Endothelial cell of umbilical vein (primary cell): ENCODE measurements around the gene GLI2. TPM values are rescaled to one million over a fixed set of nuclear protein-coding genes. Genes with fewer than 3 reads are reported as not detected.
A peak's percentile ranks its signal among the peaks of the same experiment; 100 is the strongest.

Experiments
- BruUV-seq: library from RNA; stranded (reverse); fragments of 400-500 nt; replicated peaks from 2 replicates; lab custom pipeline; 2021; lab: Mats Ljungman, UMichigan
- CTCF ChIA-PET: fragments of 300-600, 350-600 bp; sonication (Branson Sonifier 250); formaldehyde crosslinking; loops from one replicate; lab custom pipeline; 2021; ENCODE audit warnings: antibody characterized with exemption, inconsistent platforms; lab: Charles Lee
- POLR2A ChIA-PET: fragments of 300-600, 350-600 bp; sonication (Branson Sonifier 250); formaldehyde crosslinking; loops from one replicate; lab custom pipeline; 2021; ENCODE audit warnings: antibody characterized with exemption, inconsistent platforms; lab: Charles Lee
- DNase-seq: peaks from one replicate; pipeline ENCODE4 v3.0.0-alpha.2; 2011; ENCODE audit warnings: low read depth, low spot score
- FAIRE-seq: peaks from 2 replicates; lab custom pipeline; 2011; peaks lifted over from hg19 to GRCh38; lab: Jason Lieb, UNC
- H2AFZ ChIP-seq: 2 replicates; pipeline ENCODE4 v1.6.0; 2012; ENCODE audit warnings: low read depth, low read length, control low read depth, inconsistent platforms
- H3K27ac ChIP-seq: 2 replicates; pipeline ENCODE4 v1.5.1; 2011; ENCODE audit warnings: low read depth, mild to moderate bottlenecking, control low read depth, low read length, moderate library complexity; ENCODE audit not compliant: insufficient read depth
- H3K27me3 ChIP-seq, 2 experiments: 2 replicates each; pipeline versions ENCODE4 v1.6.0 to v1.6.1; 2011; ENCODE audit warnings: low read length in 2 of 2, mixed read lengths in 1 of 2; ENCODE audit not compliant: control insufficient read depth in 2 of 2, insufficient read depth in 2 of 2
- H3K36me3 ChIP-seq, 2 experiments: 2 replicates in 1 of 2; 3 replicates in 1 of 2; pipeline ENCODE4 v1.5.1; 2011; ENCODE audit warnings: low read length in 2 of 2, mild to moderate bottlenecking in 1 of 2, moderate library complexity in 1 of 2; ENCODE audit not compliant: control insufficient read depth in 2 of 2, insufficient read depth in 2 of 2; ENCODE audit errors: extremely low read depth in 1 of 2
- H3K4me1 ChIP-seq: 3 replicates; pipeline ENCODE4 v1.5.1; 2011; ENCODE audit warnings: mild to moderate bottlenecking, low read length; ENCODE audit not compliant: control insufficient read depth, insufficient read depth; ENCODE audit errors: extremely low read depth
- H3K4me2 ChIP-seq: 2 replicates; pipeline ENCODE4 v1.6.1; 2011; ENCODE audit warnings: low read length, control low read depth, mixed read lengths; ENCODE audit not compliant: insufficient read depth
- H3K4me3 ChIP-seq, 3 experiments: fragments of 200-600 bp in 1 of 3; sonication (generic), shearing (Covaris generic) in 1 of 3; replicated peaks in 1 of 3; 2 replicates each; pipeline ENCODE4 v1.5.1; 2011 to 2016; ENCODE audit warnings: control low read depth in 3 of 3, low read length in 3 of 3, mild to moderate bottlenecking in 2 of 3, inconsistent platforms in 1 of 3, low read depth in 1 of 3, moderate library complexity in 1 of 3; ENCODE audit not compliant: insufficient read depth in 1 of 3
- H3K79me2 ChIP-seq: 2 replicates; pipeline ENCODE4 v1.6.0; 2012; ENCODE audit warnings: low read length, inconsistent platforms; ENCODE audit not compliant: control insufficient read depth, insufficient read depth
- H3K9ac ChIP-seq: replicated peaks from 2 replicates; pipeline ENCODE3; 2011; ENCODE audit warnings: low read length, control low read depth; ENCODE audit not compliant: insufficient read depth; ENCODE audit errors: extremely low read depth
- H3K9me1 ChIP-seq: replicated peaks from 3 replicates; pipeline ENCODE4 v1.6.0; 2011; ENCODE audit warnings: mild to moderate bottlenecking, low read length; ENCODE audit not compliant: control insufficient read depth, insufficient read depth; ENCODE audit errors: extremely low read depth
- H3K9me3 ChIP-seq: replicated peaks from 2 replicates; pipeline ENCODE4 v1.5.1; 2012; ENCODE audit warnings: low read length, inconsistent platforms; ENCODE audit not compliant: control insufficient read depth, insufficient read depth
- H4K20me1 ChIP-seq: replicated peaks from 2 replicates; pipeline ENCODE3; 2011; ENCODE audit warnings: mild to moderate bottlenecking, low read length; ENCODE audit not compliant: control insufficient read depth, insufficient read depth; ENCODE audit errors: extremely low read depth
- CTCF ChIP-seq, 2 donors: IDR thresholded peaks; 1 replicate in 1 of 2; 2 replicates in 1 of 2; pipeline ENCODE4 v1.5.1; 2011; ENCODE audit warnings: low read length in 2 of 2, mild to moderate bottlenecking in 2 of 2, moderate library complexity in 2 of 2, control low read depth in 1 of 2, inconsistent platforms in 1 of 2, low read depth in 1 of 2; ENCODE audit not compliant: insufficient read depth in 1 of 2; ENCODE audit errors: extremely low read depth in 1 of 2
- EZH2 ChIP-seq: IDR thresholded peaks from 2 replicates; pipeline ENCODE4 v1.6.1; 2012; ENCODE audit warnings: borderline replicate concordance, low read depth, mild to moderate bottlenecking, moderate library complexity, low read length, inconsistent platforms; ENCODE audit not compliant: severe bottlenecking
- FOS ChIP-seq: IDR thresholded peaks from 2 replicates; pipeline ENCODE4 v1.6.1; 2011; ENCODE audit warnings: mild to moderate bottlenecking, low read length, moderate library complexity, borderline replicate concordance; ENCODE audit not compliant: insufficient read depth
- GATA2 ChIP-seq: IDR thresholded peaks from 2 replicates; pipeline ENCODE4 v1.7.0; 2011; ENCODE audit warnings: low read depth, mild to moderate bottlenecking, moderate library complexity, mixed read lengths, low read length; ENCODE audit not compliant: insufficient read length, insufficient read depth
- JUN ChIP-seq: IDR thresholded peaks from 2 replicates; pipeline ENCODE4 v1.6.1; 2011; ENCODE audit warnings: borderline replicate concordance, low read depth; ENCODE audit not compliant: insufficient read length, insufficient read depth
- MYC ChIP-seq: IDR thresholded peaks from one replicate; pipeline ENCODE4 v1.6.1; 2011; ENCODE audit warnings: mild to moderate bottlenecking, low read depth, low read length
- POLR2A ChIP-seq: IDR thresholded peaks from 2 replicates; pipeline ENCODE4 v1.6.1; 2012; ENCODE audit warnings: low read depth, mild to moderate bottlenecking, control low read depth, low read length
- POLR2AphosphoS5 ChIP-seq: IDR thresholded peaks from 2 replicates; pipeline ENCODE4 v1.6.1; 2012; ENCODE audit warnings: low read depth, mild to moderate bottlenecking, control low read depth, low read length, moderate library complexity; ENCODE audit not compliant: insufficient read depth
- dilution Hi-C: fragments of 300-500 bp; cut with MboI; formaldehyde crosslinking; loops from one replicate; pipeline ENCODE4 v1.15.0; 2019; ENCODE audit warnings: low sequenced_read_pairs; ENCODE audit not compliant: extremely low pct_ligation_motif_present
- intact Hi-C: fragments of 100-400 bp; cut with micrococcal nuclease; formaldehyde crosslinking; loops from one replicate; pipeline ENCODE4 v1.10.0; 2022
- polyA plus RNA-seq, 4 experiments: library from polyadenylated mRNA; depleted of rRNA in 3 of 4; stranded (reverse) in 3 of 4; unstranded in 1 of 4; fragments of >200 nt; gene quantifications; 2 replicates each; pipeline versions ENCODE4 v1.2.1 to v1.2.3, GENCODE V29; 2011 to 2012; ENCODE audit warnings: missing spikeins in 1 of 4
- total RNA-seq: library from RNA; stranded (reverse); gene quantifications from 2 replicates; pipeline ENCODE4 v1.2.3, GENCODE V29; 2021

The GLI2 gene
- total and polyA plus RNA-seq, 2 donors (not counting 3 experiments of a cell fraction or from before 2014, with no cell fraction given) = 0.13 TPM; not detected in 1

GRCh38 chr2:120765678-120766469 lies 30.2 kb downstream of the GLI2 start:
- Histone ChIP-seq H3K4me2 (no peak overlapping the region), H3K27me3 (no peaks in the 10 kb centered on the region), H3K27ac (peak overlapping the region; percentile 43), H3K4me1 (peaks cover 15% of the 10 kb centered on the region), H4K20me1 (no peaks in the 10 kb centered on the region), H3K9me3 (no peaks in the 10 kb centered on the region), H3K36me3 (no peaks in the 10 kb centered on the region), H3K4me3 (no peak overlapping the region), H3K9ac (peak overlapping the region; percentile 14), H3K79me2 (no peaks in the 10 kb centered on the region), H3K9me1 (no peaks in the 10 kb centered on the region), H2AFZ (peak overlapping the region; percentile 6)
- CTCF ChIA-PET = interaction anchor here (0.7 to 1.5 kb wide), 2 partner anchors 16 to 27 kb away, joined by 3 to 4 read pairs; no protein-coding TSS in a partner anchor
- intact Hi-C loops = loop anchor here (1.0 to 5.0 kb wide), 2 partner anchors 44 to 69 kb away; no protein-coding TSS in a partner anchor
- dilution Hi-C loops = no loop called here
- BruUV-seq = no TSS peak
- TF ChIP-seq EZH2 (no peak), POLR2A (no peak), MYC (no peak), FOS (peak; percentile 16)
- FAIRE-seq = peak; percentile 67
- POLR2A ChIA-PET = no interaction called here
- peak; percentile 28 for DNase-seq

DNA sequence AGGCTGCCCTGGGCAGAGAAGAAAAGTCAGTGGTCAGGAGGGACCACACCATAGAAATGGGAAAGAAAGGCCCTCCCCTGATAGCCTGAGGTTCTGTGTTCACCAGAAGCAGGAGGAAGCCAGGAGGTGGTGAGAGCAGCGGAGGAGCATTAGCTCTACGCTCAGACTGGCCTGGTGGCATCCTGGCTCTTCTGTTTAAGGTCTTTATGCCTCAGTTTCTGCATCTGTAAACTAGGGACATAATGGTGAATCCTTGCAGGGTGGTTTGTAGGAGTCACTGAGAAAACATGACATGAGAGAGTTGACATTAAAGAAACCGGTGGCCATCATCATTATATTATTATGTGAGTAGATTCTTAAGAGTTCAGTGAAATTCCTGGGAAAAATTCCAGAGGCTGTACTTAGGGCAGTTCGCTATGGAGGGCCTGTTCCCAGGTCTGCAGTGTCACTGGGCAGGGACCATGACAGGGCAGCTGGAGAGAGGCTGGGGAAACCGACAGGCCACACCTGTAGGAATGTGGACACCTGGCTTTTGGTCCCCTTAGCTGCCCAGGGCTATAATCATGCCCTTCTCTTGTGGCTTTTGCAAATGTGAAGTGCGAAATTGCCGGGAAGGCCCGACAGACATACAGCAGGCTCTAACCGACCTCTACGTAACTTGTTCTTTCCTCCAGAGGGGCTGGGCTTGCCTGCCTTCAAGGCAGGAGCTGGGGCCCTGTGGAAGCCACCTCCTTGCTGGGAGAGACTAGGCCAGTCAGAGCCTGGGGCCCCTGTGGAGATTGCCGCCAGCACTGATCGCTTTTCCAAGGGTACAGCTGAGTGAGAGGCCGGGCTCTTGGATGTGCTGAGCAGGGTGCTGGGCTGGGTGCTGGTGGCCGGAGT lies 31.0 kb downstream of the GLI2 start:
- ChIA-PET POLR2A (no interaction called here), CTCF (no interaction called here)
- Histone ChIP-seq H2AFZ (no peak overlapping the region), H3K4me2 (no peak overlapping the region), H3K9me1 (no peaks in the 10 kb centered on the region), H3K4me3 (no peak overlapping the region), H3K27me3 (no peaks in the 10 kb centered on the region), H4K20me1 (no peaks in the 10 kb centered on the region), H3K9ac (peak overlapping the region; percentile 14), H3K4me1 (peaks cover 15% of the 10 kb centered on the region), H3K9me3 (no peaks in the 10 kb centered on the region), H3K79me2 (no peaks in the 10 kb centered on the region), H3K27ac (peak overlapping the region; percentile 43), H3K36me3 (no peaks in the 10 kb centered on the region)
- FAIRE-seq (no peak), DNase-seq (no peak)
- no peak for TF ChIP-seq FOS
- no peak for TF ChIP-seq JUN
- no peak for TF ChIP-seq EZH2
- TF ChIP-seq POLR2A = no peak
- TF ChIP-seq POLR2AphosphoS5 = no peak
- no peak for TF ChIP-seq MYC
- TF ChIP-seq GATA2 = no peak
- TF ChIP-seq CTCF (IDR thresholded peaks at IDR 0.05; ENCODE audit: extremely low read depth in 1 of 2, insufficient read depth in 1 of 2, low read depth in 1 of 2, low read length in 2 of 2) = no peak
- TSS peak; percentile 84 for BruUV-seq
- intact Hi-C loops = loop anchor here (1.0 to 5.0 kb wide), 2 partner anchors 44 to 69 kb away; no protein-coding TSS in a partner anchor
- dilution Hi-C loops = no loop called here
